GM12878 (cell line): ENCODE measurements around the gene UVRAG. TPM values are rescaled to one million over a fixed set of nuclear protein-coding genes. Genes with fewer than 3 reads are reported as not detected.

Experiments
- BACH1 ChIP-seq: fragments of 450-650 bp; IDR thresholded peaks from 2 replicates; pipeline ENCODE4 v1.6.1; 2017; ENCODE audit warnings: mild to moderate bottlenecking, borderline replicate concordance
- CBX3 ChIP-seq: fragments of 200-600 bp; sonication (generic); IDR thresholded peaks from 2 replicates; pipeline ENCODE4 v1.6.1; 2016; ENCODE audit warnings: low read depth, borderline replicate concordance
- CBX5 ChIP-seq: sonication (generic); IDR thresholded peaks from 2 replicates; pipeline ENCODE4 v1.6.1; 2016; ENCODE audit warnings: low read depth, moderate library complexity, mild to moderate bottlenecking, inconsistent platforms
- EZH2 ChIP-seq: IDR thresholded peaks from 2 replicates; pipeline ENCODE4 v1.6.1; 2012; ENCODE audit warnings: low read depth, mild to moderate bottlenecking, control low read depth, inconsistent platforms, low read length, borderline replicate concordance; ENCODE audit not compliant: control insufficient read depth
- IKZF2 ChIP-seq, 2 experiments: fragments of 450-650 bp; IDR thresholded peaks; 2 replicates each; pipeline ENCODE4 v1.6.1; 2017; ENCODE audit warnings: mild to moderate bottlenecking in 2 of 2, moderate library complexity in 2 of 2
- IRF3 ChIP-seq: fragments of 450-650 bp; IDR thresholded peaks from 2 replicates; pipeline ENCODE4 v1.6.1; 2014; ENCODE audit warnings: mild to moderate bottlenecking
- LARP7 ChIP-seq: fragments of 450-650 bp; IDR thresholded peaks from 2 replicates; pipeline ENCODE4 v1.6.1; 2017; ENCODE audit warnings: mild to moderate bottlenecking
- NR2F1 ChIP-seq: fragments of 450-650 bp; conservative IDR thresholded peaks from 2 replicates; pipeline ENCODE4 v1.6.1; 2017; ENCODE audit warnings: mild to moderate bottlenecking
- RFX5 ChIP-seq: IDR thresholded peaks from 2 replicates; pipeline ENCODE4 v1.6.1; 2011; ENCODE audit warnings: low read depth, low read length, improper control_type of control experiment
- SUPT20H ChIP-seq: IDR thresholded peaks from 2 replicates; pipeline ENCODE4 v1.6.1; 2011; ENCODE audit warnings: low read depth, mild to moderate bottlenecking, low read length, moderate library complexity, borderline replicate concordance; ENCODE audit not compliant: control insufficient read depth
- TAF1 ChIP-seq: IDR thresholded peaks from 2 replicates; pipeline ENCODE4 v1.6.1; 2011; ENCODE audit warnings: mild to moderate bottlenecking, low read depth, low read length, borderline replicate concordance
- USF1 ChIP-seq: IDR thresholded peaks from 2 replicates; pipeline ENCODE4 v1.6.1; 2011; ENCODE audit warnings: borderline replicate concordance, low read depth, mild to moderate bottlenecking, moderate library complexity, mixed read lengths, low read length; ENCODE audit not compliant: insufficient read depth; ENCODE audit errors: extremely low read length
- ZBTB11 ChIP-seq: fragments of 450-650 bp; formaldehyde crosslinking; IDR thresholded peaks from 2 replicates; pipeline ENCODE4 v1.5.0; 2022; ENCODE audit warnings: mild to moderate bottlenecking, missing genetic modification characterization
- ZBTB4 ChIP-seq: fragments of 450-650 bp; formaldehyde crosslinking; IDR thresholded peaks from 2 replicates; pipeline ENCODE4 v1.4.0; 2022; ENCODE audit warnings: mild to moderate bottlenecking, moderate library complexity
- ZNF217 ChIP-seq: fragments of 450-650 bp; IDR thresholded peaks from 2 replicates; pipeline ENCODE4 v1.6.1; 2017; ENCODE audit warnings: antibody characterized with exemption, mild to moderate bottlenecking
- ZNF24 ChIP-seq: fragments of 450-650 bp; IDR thresholded peaks from 2 replicates; pipeline ENCODE4 v1.6.1; 2017; ENCODE audit warnings: antibody characterized with exemption, mild to moderate bottlenecking
- ZNF384 ChIP-seq: IDR thresholded peaks from 2 replicates; pipeline ENCODE4 v1.6.1; 2012; ENCODE audit warnings: low read depth, mild to moderate bottlenecking, low read length, improper control_type of control experiment, borderline replicate concordance
- polyA plus RNA-seq, 11 experiments: library from polyadenylated mRNA; depleted of rRNA in 4 of 11; unstranded in 6 of 11; stranded (reverse) in 5 of 11; fragments of >200 nt; fragmentation: Nextera tagmentation in 4 of 11; fragmentation: Illumina TruSeq in 1 of 11; extraction: Ambion mirVana in 4 of 11; extraction: Trizol in 1 of 11; gene quantifications; 1 replicate in 1 of 11; 2 replicates in 10 of 11; pipeline versions ENCODE4 v1.2.1 to v1.2.3, GENCODE V29; 2011 to 2016; ENCODE audit warnings: inconsistent platforms in 2 of 11, missing spikeins in 2 of 11, low read depth in 1 of 11
- total RNA-seq, 4 experiments: library from RNA; depleted of rRNA in 3 of 4; stranded (reverse); fragments of >200 nt in 3 of 4; fragmentation: Illumina TruSeq in 1 of 4; extraction: Trizol in 1 of 4; gene quantifications; 2 replicates each; pipeline versions ENCODE4 v1.2.1 to v1.2.3, GENCODE V29; 2013 to 2021

UVRAG gene
- total and polyA plus RNA-seq, 10 of the 15 experiments (the other 5 are each of a cell fraction or from before 2014, with no cell fraction given), result 7.0 to 43.4 (median 37.0) TPM

- TF ChIP-seq ZBTB11 (CRISPR knock-in tag) (no peak), RFX5 (no peak), IRF3 (peak; percentile 9; the same call in 1 of the 2 replicates), LARP7 (no peak), ZBTB4 (no peak), CBX3 (no peak), SUPT20H (no peak), ZNF217 (peak; percentile 84; the same call in 1 of the 2 replicates), EZH2 (no peak), BACH1 (peak; percentile 97), USF1 (no peak), NR2F1 (peak; percentile 88), ZNF24 (0 out of 2 replicates have a peak, but pooled peaks have one; percentile 44), CBX5 (no peak), TAF1 (no peak), ZNF384 (no peak), IKZF2 (IDR thresholded peaks at IDR 0.05) (peak; percentile 96 to 97)
These were observed 41.2 kb upstream of the UVRAG start (continued) for GRCh38 chr11:75773595-75774353.
